ENCODE data around the gene ZNF232. TPM values are rescaled to one million over a fixed set of nuclear protein-coding genes. Genes with fewer than 3 reads are reported as not detected.
"Not testable (repeated sequence)": the region's sequence is repeated elsewhere in the genome, so short reads cannot be mapped to it uniquely, and the experiment has no call there.

ZNF232 gene
- polyA plus RNA-seq, 1 experiment, result 4.8 TPM

- Histone ChIP-seq H3K4me3 (ENCODE audit: low read depth, low read length) (no peak overlapping the region), H3K9me3 (ENCODE audit: control insufficient read depth, insufficient read depth, low read length) (peaks cover 3% of the 10 kb centered on the region; the same call in 1 of the 2 replicates), H3K27ac (ENCODE audit: low read depth, low read length) (no peak overlapping the region), H3K27me3 (ENCODE audit: control insufficient read depth, insufficient read depth, low read length) (peaks cover 12% of the 10 kb centered on the region)
- DNase-seq (ENCODE audit: low read depth, low spot score), result no peak
- ChIA-PET POLR2A (no interaction called here), CTCF (no interaction called here)
- TF ChIP-seq CTCF (IDR thresholded peaks at IDR 0.05; ENCODE audit: low read depth, low read length), result no peak
These were observed 15.2 kb upstream of the ZNF232 start for GRCh38 chr17:5126719-5127488.

GRCh38 chr17:5124896-5125295 is 13.2 kb upstream of the ZNF232 start:
- POLR2A ChIA-PET, result interaction anchor here (0.7 kb wide), 1 partner anchor 1057 kb away, joined by 4 read pairs; no protein-coding TSS in a partner anchor
- H3K9me3 ChIP-seq (ENCODE audit: control insufficient read depth, insufficient read depth, low read length); DNase-seq (ENCODE audit: low read depth, low spot score); H3K4me3 ChIP-seq (ENCODE audit: low read depth, low read length); CTCF ChIA-PET; H3K27ac ChIP-seq (ENCODE audit: low read depth, low read length): not testable (repeated sequence)
- peaks cover 17% of the 10 kb centered on the region for H3K27me3 ChIP-seq (ENCODE audit: control insufficient read depth, insufficient read depth, low read length)

- DNase-seq (ENCODE audit: low read depth, low spot score); POLR2A ChIA-PET; H3K4me3 ChIP-seq (ENCODE audit: low read depth, low read length); H3K27ac ChIP-seq (ENCODE audit: low read depth, low read length); H3K9me3 ChIP-seq (ENCODE audit: control insufficient read depth, insufficient read depth, low read length); CTCF ChIA-PET: not testable (repeated sequence)
- H3K27me3 ChIP-seq (ENCODE audit: control insufficient read depth, insufficient read depth, low read length), result peaks cover 14% of the 10 kb centered on the region
These were observed 12.6 kb upstream of the ZNF232 start for GRCh38 chr17:5124125-5124760.

- ChIA-PET CTCF (no interaction called here), POLR2A (no interaction called here)
- Histone ChIP-seq H3K27ac (ENCODE audit: low read depth, low read length) (no peak overlapping the region), H3K27me3 (ENCODE audit: control insufficient read depth, insufficient read depth, low read length) (peaks cover 14% of the 10 kb centered on the region), H3K4me3 (ENCODE audit: low read depth, low read length) (no peak overlapping the region), H3K9me3 (ENCODE audit: control insufficient read depth, insufficient read depth, low read length) (peaks cover 3% of the 10 kb centered on the region)
- no peak for TF ChIP-seq CTCF (IDR thresholded peaks at IDR 0.05; ENCODE audit: low read depth, low read length)
- no peak for DNase-seq (ENCODE audit: low read depth, low spot score)
These were observed 11.9 kb upstream of the ZNF232 start for GRCh38 chr17:5123343-5124124.

GRCh38 chr17:5122586-5123342 is 11.1 kb upstream of the ZNF232 start:
- TF ChIP-seq CTCF (IDR thresholded peaks at IDR 0.05; ENCODE audit: low read depth, low read length), result no peak
- DNase-seq (ENCODE audit: low read depth, low spot score), result no peak
- CTCF ChIA-PET, result no interaction called here
- H3K27me3 ChIP-seq (ENCODE audit: control insufficient read depth, insufficient read depth, low read length), result peaks cover 14% of the 10 kb centered on the region
- no peak overlapping the region for H3K27ac ChIP-seq (ENCODE audit: low read depth, low read length)
- POLR2A ChIA-PET, result interaction anchor here (0.6 to 1.1 kb wide), 2 partner anchors 69 to 863 kb away, joined by 4 to 18 read pairs; no protein-coding TSS in a partner anchor
- H3K9me3 ChIP-seq (ENCODE audit: control insufficient read depth, insufficient read depth, low read length), result peaks cover 9% of the 10 kb centered on the region
- peak overlapping the region; percentile 56 for H3K4me3 ChIP-seq (ENCODE audit: low read depth, low read length)

- Histone ChIP-seq H3K4me3 (ENCODE audit: low read depth, low read length) (peak overlapping the region; percentile 56), H3K27me3 (ENCODE audit: control insufficient read depth, insufficient read depth, low read length) (peaks cover 19% of the 10 kb centered on the region)
- CTCF ChIA-PET; DNase-seq (ENCODE audit: low read depth, low spot score); H3K9me3 ChIP-seq (ENCODE audit: control insufficient read depth, insufficient read depth, low read length); H3K27ac ChIP-seq (ENCODE audit: low read depth, low read length): not testable (repeated sequence)
- POLR2A ChIA-PET, result interaction anchor here (0.6 to 1.1 kb wide), 2 partner anchors 70 to 862 kb away, joined by 4 to 18 read pairs; no protein-coding TSS in a partner anchor
These were observed 10.4 kb upstream of the ZNF232 start for GRCh38 chr17:5122056-5122455.
